ENCODE measurements around the gene KLRC4.

KLRC4 gene

GRCh38 chr12:10366875-10367274 lies 42.7 kb downstream of the KLRC4 start:
- peak; percentile 60 for DNase-seq

GRCh38 chr12:10365696-10366405 lies 43.7 kb downstream of the KLRC4 start:
- no peak for DNase-seq

- peak; percentile 82 for DNase-seq
These were observed 44.5 kb downstream of the KLRC4 start for GRCh38 chr12:10364815-10365622.

GRCh38 chr12:10363914-10364814 lies 45.4 kb downstream of the KLRC4 start:
- DNase-seq: peak; percentile 33

DNA sequence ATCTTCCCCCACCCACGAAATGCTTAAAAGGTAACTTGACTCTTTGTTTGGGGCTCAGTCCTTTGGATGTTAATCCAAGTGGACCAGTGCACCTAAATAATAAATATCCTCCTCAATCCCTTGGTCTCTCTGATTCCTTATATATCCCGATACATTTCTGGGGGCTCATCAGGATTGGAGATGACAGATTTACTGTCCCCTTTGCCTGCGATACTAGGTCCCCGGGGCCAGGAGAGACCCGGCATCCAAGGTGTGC lies 46.0 kb downstream of the KLRC4 start:
- no peak for DNase-seq

DNA sequence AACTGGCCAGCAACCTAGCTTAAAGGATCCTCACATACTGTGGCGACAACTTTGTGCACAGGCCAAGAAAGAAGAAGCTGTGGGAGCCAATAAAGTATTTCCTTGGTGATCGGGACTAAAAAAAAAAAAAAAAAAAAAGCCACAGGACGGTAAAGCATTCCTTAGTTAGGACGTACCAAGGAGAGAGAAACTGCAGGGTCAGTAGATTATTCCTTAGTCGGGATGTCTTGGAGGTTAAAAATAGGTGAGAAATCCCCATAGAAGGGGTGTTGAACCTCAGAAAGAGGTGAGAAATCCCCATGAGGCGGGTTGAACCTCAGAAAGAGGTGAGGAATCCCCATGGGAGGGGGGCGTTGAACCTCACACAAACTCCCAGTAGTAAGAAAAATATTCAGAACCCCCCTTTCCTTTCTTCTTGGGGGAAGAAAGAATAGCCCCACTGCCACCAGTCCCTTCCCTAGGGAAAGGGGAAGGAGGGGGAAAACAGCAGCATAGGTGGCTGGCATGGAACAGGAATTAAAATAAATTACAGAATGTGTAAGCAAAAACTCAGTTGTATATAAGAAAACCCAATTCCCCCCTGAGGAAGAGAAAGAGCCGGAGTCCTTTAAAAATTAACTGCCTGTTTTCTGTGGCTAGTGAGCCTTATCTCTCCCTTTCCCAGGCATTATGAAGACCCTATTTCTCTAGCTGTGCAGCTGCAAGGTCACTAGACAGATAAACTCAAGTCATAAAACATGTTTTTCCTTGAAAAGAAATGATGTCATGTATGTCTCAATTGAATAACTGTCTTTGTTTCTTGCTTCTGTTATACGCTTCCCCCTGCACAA lies 46.5 kb downstream of the KLRC4 start:
- no peak for DNase-seq

DNA sequence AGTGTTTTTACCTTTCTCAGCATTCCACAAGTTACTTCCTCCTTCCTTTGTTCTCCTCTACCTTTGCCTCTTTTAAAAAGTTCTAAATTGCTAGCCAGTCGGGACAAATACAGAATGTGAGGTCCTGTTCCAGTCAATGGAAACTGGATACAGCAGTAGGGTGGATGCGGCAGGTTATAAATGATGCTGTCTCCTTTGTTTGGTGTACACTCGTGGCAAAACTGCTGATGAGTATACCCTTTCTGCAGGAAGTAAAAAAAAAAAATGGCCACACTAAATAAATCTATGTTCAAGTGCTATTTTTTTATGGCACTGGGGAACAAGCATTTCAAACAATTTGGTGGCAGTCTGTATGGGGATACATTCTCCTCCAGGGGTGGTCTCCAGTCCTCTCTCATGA lies 47.2 kb downstream of the KLRC4 start:
- DNase-seq: no peak

DNA sequence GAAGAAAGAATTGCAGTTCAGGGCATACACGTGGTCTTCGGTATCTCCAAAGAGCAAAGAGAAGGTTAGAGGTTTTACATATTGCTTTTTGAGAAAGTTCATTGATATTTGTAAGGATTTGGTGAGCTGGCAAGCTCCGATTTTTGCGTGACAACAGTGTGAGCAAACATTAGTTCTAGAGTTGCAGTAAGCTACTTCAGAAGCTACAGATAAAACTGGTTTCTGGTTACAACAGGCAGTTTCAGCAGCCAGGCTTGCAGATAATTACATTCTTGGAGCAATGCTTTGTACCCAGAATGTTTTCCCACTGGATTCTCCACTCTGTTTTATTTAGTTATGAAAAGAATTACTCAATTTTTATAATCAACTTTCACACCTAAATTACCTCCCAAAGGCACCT lies 47.9 kb downstream of the KLRC4 start:
- no peak for DNase-seq

- no peak for DNase-seq
These were observed 48.5 kb downstream of the KLRC4 start for GRCh38 chr12:10361084-10361483.

- DNase-seq: no peak
These were observed 50.6 kb downstream of the KLRC4 start for GRCh38 chr12:10358969-10359368.

GRCh38 chr12:10358131-10358530 lies 51.4 kb downstream of the KLRC4 start:
- DNase-seq: no peak
